Endothelial cell of umbilical vein (primary cell): Measurements from ENCODE around the gene WDR27.

Experiments used
- CTCF ChIP-seq, 2 donors: IDR thresholded peaks; 1 replicate in 1 of 2; 2 replicates in 1 of 2; pipeline ENCODE4 v1.5.1; 2011; ENCODE audit warnings: low read length in 2 of 2, mild to moderate bottlenecking in 2 of 2, moderate library complexity in 2 of 2, control low read depth in 1 of 2, inconsistent platforms in 1 of 2, low read depth in 1 of 2; ENCODE audit not compliant: insufficient read depth in 1 of 2; ENCODE audit errors: extremely low read depth in 1 of 2
- EZH2 ChIP-seq: IDR thresholded peaks from 2 replicates; pipeline ENCODE4 v1.6.1; 2012; ENCODE audit warnings: borderline replicate concordance, low read depth, mild to moderate bottlenecking, moderate library complexity, low read length, inconsistent platforms; ENCODE audit not compliant: severe bottlenecking
- FOS ChIP-seq: IDR thresholded peaks from 2 replicates; pipeline ENCODE4 v1.6.1; 2011; ENCODE audit warnings: mild to moderate bottlenecking, low read length, moderate library complexity, borderline replicate concordance; ENCODE audit not compliant: insufficient read depth
- GATA2 ChIP-seq: IDR thresholded peaks from 2 replicates; pipeline ENCODE4 v1.7.0; 2011; ENCODE audit warnings: low read depth, mild to moderate bottlenecking, moderate library complexity, mixed read lengths, low read length; ENCODE audit not compliant: insufficient read length, insufficient read depth
- JUN ChIP-seq: IDR thresholded peaks from 2 replicates; pipeline ENCODE4 v1.6.1; 2011; ENCODE audit warnings: borderline replicate concordance, low read depth; ENCODE audit not compliant: insufficient read length, insufficient read depth
- MAX ChIP-seq: IDR thresholded peaks from 2 replicates; pipeline ENCODE4 v1.6.1; 2011; ENCODE audit not compliant: insufficient read depth, insufficient read length
- MYC ChIP-seq: IDR thresholded peaks from one replicate; pipeline ENCODE4 v1.6.1; 2011; ENCODE audit warnings: mild to moderate bottlenecking, low read depth, low read length
- POLR2A ChIP-seq: IDR thresholded peaks from 2 replicates; pipeline ENCODE4 v1.6.1; 2012; ENCODE audit warnings: low read depth, mild to moderate bottlenecking, control low read depth, low read length
- POLR2AphosphoS5 ChIP-seq: IDR thresholded peaks from 2 replicates; pipeline ENCODE4 v1.6.1; 2012; ENCODE audit warnings: low read depth, mild to moderate bottlenecking, control low read depth, low read length, moderate library complexity; ENCODE audit not compliant: insufficient read depth

- TF ChIP-seq CTCF (IDR thresholded peaks at IDR 0.05; ENCODE audit: extremely low read depth in 1 of 2, insufficient read depth in 1 of 2, low read depth in 1 of 2, low read length in 2 of 2) (no peak), POLR2A (no peak), MAX (no peak), JUN (no peak), FOS (no peak), EZH2 (no peak), POLR2AphosphoS5 (no peak), GATA2 (no peak), MYC (no peak)
Observed at GRCh38 chr6:169675011-169675410, 26.8 kb downstream of the WDR27 start.
